Measurements from ENCODE around the gene SUN1. TPM values are rescaled to one million over a fixed set of nuclear protein-coding genes. Genes with fewer than 3 reads are reported as not detected.

SUN1 gene
- total and polyA plus RNA-seq, 2 experiments from 2014 or later = 63.3 to 145 TPM

GRCh38 chr7:802500-803242 is 29.6 kb upstream of the SUN1 start (continued):
- TF ChIP-seq, protein P1, sequence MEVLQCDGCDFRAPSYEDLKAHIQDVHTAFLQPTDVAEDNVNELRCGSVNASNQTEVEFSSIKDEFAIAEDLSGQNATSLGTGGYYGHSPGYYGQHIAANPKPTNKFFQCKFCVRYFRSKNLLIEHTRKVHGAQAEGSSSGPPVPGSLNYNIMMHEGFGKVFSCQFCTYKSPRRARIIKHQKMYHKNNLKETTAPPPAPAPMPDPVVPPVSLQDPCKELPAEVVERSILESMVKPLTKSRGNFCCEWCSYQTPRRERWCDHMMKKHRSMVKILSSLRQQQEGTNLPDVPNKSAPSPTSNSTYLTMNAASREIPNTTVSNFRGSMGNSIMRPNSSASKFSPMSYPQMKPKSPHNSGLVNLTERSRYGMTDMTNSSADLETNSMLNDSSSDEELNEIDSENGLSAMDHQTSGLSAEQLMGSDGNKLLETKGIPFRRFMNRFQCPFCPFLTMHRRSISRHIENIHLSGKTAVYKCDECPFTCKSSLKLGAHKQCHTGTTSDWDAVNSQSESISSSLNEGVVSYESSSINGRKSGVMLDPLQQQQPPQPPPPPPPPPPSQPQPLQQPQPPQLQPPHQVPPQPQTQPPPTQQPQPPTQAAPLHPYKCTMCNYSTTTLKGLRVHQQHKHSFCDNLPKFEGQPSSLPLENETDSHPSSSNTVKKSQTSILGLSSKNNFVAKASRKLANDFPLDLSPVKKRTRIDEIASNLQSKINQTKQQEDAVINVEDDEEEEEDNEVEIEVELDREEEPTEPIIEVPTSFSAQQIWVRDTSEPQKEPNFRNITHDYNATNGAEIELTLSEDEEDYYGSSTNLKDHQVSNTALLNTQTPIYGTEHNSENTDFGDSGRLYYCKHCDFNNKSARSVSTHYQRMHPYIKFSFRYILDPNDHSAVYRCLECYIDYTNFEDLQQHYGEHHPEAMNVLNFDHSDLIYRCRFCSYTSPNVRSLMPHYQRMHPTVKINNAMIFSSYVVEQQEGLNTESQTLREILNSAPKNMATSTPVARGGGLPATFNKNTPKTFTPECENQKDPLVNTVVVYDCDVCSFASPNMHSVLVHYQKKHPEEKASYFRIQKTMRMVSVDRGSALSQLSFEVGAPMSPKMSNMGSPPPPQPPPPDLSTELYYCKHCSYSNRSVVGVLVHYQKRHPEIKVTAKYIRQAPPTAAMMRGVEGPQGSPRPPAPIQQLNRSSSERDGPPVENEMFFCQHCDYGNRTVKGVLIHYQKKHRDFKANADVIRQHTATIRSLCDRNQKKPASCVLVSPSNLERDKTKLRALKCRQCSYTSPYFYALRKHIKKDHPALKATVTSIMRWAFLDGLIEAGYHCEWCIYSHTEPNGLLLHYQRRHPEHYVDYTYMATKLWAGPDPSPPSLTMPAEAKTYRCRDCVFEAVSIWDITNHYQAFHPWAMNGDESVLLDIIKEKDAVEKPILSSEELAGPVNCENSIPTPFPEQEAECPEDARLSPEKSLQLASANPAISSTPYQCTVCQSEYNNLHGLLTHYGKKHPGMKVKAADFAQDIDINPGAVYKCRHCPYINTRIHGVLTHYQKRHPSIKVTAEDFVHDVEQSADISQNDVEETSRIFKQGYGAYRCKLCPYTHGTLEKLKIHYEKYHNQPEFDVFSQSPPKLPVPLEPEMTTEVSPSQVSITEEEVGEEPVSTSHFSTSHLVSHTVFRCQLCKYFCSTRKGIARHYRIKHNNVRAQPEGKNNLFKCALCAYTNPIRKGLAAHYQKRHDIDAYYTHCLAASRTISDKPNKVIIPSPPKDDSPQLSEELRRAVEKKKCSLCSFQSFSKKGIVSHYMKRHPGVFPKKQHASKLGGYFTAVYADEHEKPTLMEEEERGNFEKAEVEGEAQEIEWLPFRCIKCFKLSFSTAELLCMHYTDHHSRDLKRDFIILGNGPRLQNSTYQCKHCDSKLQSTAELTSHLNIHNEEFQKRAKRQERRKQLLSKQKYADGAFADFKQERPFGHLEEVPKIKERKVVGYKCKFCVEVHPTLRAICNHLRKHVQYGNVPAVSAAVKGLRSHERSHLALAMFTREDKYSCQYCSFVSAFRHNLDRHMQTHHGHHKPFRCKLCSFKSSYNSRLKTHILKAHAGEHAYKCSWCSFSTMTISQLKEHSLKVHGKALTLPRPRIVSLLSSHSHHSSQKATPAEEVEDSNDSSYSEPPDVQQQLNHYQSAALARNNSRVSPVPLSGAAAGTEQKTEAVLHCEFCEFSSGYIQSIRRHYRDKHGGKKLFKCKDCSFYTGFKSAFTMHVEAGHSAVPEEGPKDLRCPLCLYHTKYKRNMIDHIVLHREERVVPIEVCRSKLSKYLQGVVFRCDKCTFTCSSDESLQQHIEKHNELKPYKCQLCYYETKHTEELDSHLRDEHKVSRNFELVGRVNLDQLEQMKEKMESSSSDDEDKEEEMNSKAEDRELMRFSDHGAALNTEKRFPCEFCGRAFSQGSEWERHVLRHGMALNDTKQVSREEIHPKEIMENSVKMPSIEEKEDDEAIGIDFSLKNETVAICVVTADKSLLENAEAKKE (CRISPR knock-in tag; IDR thresholded peaks at IDR 0.05) = no peak
- TF ChIP-seq POLR2AphosphoS5 (IDR thresholded peaks at IDR 0.05; ENCODE audit: low read depth) = no peak

DNA sequence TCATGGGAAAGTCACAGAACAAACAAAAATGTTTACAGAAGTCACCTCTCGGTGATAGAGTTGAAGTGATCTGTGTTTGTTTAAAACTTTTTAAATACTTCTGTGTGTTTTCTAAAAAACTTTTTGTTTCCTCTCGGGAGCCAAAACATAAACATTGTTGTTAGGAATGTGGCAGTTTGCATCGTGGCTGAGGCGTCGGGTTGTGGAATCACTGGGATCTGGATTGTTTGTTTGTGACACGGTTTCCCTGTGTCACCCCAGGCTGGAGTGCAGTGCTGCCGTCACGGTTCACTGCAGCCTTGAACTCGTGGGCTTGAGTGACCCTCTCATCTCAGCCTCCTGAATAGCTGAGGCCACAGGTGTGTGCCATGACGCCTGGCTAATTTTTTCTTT is 29.0 kb upstream of the SUN1 start:
- no peak overlapping the region for H3K27ac Mint-ChIP-seq
- DNase-seq (ENCODE audit: low spot score) (no peak), ATAC-seq (no peak)
- H3K9me3 Mint-ChIP-seq = peaks cover 38% of the 10 kb centered on the region
- Histone ChIP-seq H3K79me2 (replicated peaks; ENCODE audit: insufficient read depth) (no peaks in the 10 kb centered on the region), H3K4me1 (ENCODE audit: insufficient read depth) (no peaks in the 10 kb centered on the region), H4K20me1 (replicated peaks; ENCODE audit: insufficient read depth) (no peaks in the 10 kb centered on the region), H2AFZ (no peak overlapping the region), H3F3A (replicated peaks; ENCODE audit: low read depth) (no peaks in the 10 kb centered on the region), H3K27me3 (ENCODE audit: insufficient read depth) (no peaks in the 10 kb centered on the region), H3K27ac (ENCODE audit: low read depth) (no peak overlapping the region), H3K9me2 (ENCODE audit: insufficient read depth) (no peaks in the 10 kb centered on the region), H3K4me3 (no peak overlapping the region), H3K4me2 (no peak overlapping the region), H3K36me3 (ENCODE audit: insufficient read depth) (no peaks in the 10 kb centered on the region)
- no peak overlapping the region for H3K4me3 Mint-ChIP-seq
- H3K36me3 Mint-ChIP-seq (ENCODE audit: low read depth) = peaks cover 23% of the 10 kb centered on the region
- peaks cover 7% of the 10 kb centered on the region for H3K27me3 Mint-ChIP-seq (ENCODE audit: insufficient read depth, low read depth, poor library complexity)
- no peaks in the 10 kb centered on the region for H3K4me1 Mint-ChIP-seq
- TF ChIP-seq ZNF114 (CRISPR knock-in tag; IDR thresholded peaks at IDR 0.05) (no peak), EZH2 (IDR thresholded peaks at IDR 0.05; ENCODE audit: low read depth, unreplicated experiment) (no peak), ZNF331 (CRISPR knock-in tag; IDR thresholded peaks at IDR 0.05; ENCODE audit: low read depth) (no peak), CTCF (conservative IDR thresholded peaks at IDR 0.05; ENCODE audit: low read depth in 2 of 2) (no peak), NANOG (IDR thresholded peaks at IDR 0.05; ENCODE audit: borderline replicate concordance) (no peak), POLR2AphosphoS5 (IDR thresholded peaks at IDR 0.05; ENCODE audit: low read depth) (no peak), CREB1 (CRISPR knock-in tag; IDR thresholded peaks at IDR 0.05; ENCODE audit: low read depth) (no peak), STAT1 (IDR thresholded peaks at IDR 0.05; ENCODE audit: unreplicated experiment) (no peak)
- TF ChIP-seq, protein P2, sequence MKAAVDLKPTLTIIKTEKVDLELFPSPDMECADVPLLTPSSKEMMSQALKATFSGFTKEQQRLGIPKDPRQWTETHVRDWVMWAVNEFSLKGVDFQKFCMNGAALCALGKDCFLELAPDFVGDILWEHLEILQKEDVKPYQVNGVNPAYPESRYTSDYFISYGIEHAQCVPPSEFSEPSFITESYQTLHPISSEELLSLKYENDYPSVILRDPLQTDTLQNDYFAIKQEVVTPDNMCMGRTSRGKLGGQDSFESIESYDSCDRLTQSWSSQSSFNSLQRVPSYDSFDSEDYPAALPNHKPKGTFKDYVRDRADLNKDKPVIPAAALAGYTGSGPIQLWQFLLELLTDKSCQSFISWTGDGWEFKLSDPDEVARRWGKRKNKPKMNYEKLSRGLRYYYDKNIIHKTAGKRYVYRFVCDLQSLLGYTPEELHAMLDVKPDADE (IDR thresholded peaks at IDR 0.05) = no peak

Measured in GM23338 (cell line).